GM21423 (cell line): ENCODE measurements around the gene BLVRA.

ENCODE experiments used
- ATAC-seq: cut with Tn5 transposase; IDR thresholded peaks from one replicate; pipeline ENCODE4 v1.9.1; 2021; ENCODE audit warnings: mild to moderate bottlenecking, moderate library complexity; ENCODE audit not compliant: unreplicated experiment

The BLVRA gene

GRCh38 chr7:43747328-43748105 lies 11.0 kb upstream of the BLVRA start:
- ATAC-seq = no peak

- no peak for ATAC-seq
Observed at GRCh38 chr7:43749383-43749940, 9.0 kb upstream of the BLVRA start.

- ATAC-seq = no peak
Observed at GRCh38 chr7:43750016-43750887, 8.2 kb upstream of the BLVRA start.

DNA sequence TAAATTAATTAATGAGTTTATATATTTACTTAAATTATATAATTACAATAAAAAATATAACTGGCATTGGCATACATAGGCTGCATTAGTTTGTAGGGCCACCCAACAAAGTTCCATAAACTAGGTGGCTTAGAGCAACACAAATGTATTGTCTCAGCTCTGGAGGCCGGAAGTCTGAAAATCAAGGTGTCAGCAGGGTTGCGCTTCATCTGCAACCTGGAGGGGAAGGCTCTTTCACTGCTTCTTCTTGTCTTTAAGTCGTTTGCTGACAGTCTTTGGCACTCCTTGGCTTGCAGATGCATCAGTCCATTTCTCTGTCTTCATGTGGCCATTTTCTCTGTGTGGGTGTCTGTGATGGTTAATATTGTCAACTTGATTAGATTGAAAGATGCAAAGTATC lies 6.1 kb upstream of the BLVRA start:
- ATAC-seq = no peak

- no peak for ATAC-seq
Observed at GRCh38 chr7:43753271-43753810, 5.1 kb upstream of the BLVRA start.

- ATAC-seq = no peak
Observed at GRCh38 chr7:43753843-43754242, 4.6 kb upstream of the BLVRA start.

DNA sequence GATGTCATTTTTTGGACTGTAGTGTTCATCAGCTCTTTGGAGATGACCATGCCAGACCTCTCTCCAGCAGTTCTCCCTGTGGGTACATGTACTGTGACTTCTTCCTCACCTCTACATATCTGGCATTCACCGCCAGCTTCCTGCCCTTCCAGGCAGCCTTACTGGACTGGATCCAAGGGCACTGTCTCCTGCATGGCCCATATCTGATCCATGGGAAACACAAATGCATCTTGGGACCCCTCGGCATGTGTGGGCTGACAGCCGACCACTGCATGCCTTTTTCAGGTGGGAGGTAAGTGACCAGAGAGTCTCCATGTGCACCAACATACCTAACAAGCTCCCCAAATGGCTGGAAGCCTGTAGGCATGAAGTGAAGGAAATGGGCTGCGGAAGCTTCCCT lies 3.9 kb upstream of the BLVRA start:
- ATAC-seq = no peak

DNA sequence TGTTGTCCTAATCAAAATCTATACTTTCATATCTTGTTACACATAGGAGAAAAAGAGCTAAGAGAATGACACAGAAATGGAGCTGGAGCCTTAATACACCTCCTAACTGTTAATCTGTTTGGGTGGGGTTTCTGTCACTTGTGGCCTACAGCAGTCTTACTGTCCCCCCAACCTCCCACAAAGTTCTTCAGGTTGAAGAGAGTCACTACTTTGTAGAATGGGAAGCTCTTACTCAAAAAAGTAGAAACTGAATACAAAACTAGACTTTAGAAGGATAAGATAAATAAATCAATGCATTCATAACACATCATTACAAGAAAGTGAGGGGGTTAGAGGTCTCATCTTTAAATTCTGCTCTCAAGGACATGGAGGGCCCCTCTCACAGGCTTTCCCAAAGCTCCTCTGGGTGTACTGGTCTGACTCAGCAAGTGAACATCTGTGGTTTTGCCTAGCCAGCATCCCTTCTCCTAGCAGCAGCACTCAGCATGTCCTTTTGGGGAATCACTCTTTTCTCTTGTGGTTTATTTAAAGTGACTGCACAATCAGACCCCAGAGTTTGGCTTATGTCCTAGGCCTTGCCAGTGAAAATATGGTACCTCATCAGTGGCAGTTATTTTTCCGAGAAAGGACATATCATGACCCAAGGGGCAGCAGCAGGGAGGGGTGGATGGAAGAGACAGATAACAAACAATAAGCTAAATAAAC lies 2.0 kb upstream of the BLVRA start:
- ATAC-seq = no peak

- no peak for ATAC-seq
Observed at GRCh38 chr7:43757073-43757720, 1.3 kb upstream of the BLVRA start.

GRCh38 chr7:43758822-43759683 lies 573 bp downstream of the BLVRA start:
- ATAC-seq = peak; percentile 55

GRCh38 chr7:43760861-43761260 lies 2.4 kb downstream of the BLVRA start:
- ATAC-seq = no peak

DNA sequence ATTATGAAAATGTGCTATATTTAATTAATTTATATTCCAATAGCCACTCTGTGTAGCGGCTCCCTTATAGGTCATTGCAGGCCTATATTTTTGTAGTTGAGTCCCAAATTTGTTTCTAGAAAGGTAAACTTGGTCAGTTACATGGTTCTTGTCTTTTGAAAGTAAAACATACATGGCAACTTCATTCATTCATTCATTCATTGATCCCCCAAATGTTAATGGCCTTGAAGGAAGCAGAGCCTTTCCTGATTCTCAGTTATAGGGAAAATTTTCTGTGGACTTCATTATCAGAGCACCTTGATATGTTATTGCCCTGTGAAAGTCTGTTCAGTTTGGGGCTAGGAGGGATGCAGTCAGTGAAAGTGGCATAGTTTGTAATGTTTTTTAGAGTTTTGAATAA lies 2.9 kb downstream of the BLVRA start:
- ATAC-seq = no peak

- ATAC-seq = no peak
Observed at GRCh38 chr7:43761938-43762692, 3.6 kb downstream of the BLVRA start.

DNA sequence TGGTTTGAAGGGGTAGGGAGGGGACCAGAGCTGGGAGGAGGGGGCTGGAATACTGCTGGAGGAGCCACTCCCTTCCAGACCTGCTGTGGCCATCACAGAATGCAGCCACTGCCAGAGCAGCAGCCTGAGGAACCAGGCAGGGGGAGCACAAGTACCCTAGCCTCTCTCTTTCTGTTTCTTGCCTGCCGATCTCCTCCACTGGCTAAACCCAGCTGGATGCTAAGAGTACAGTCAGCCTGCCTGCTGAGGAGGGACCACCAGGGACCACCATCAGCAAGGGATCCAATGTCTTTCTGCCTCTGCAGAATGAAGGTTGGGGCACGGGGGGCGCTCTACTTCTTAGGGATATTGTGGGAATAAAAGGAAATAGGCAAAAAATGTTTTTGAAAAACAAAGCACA lies 4.7 kb downstream of the BLVRA start:
- ATAC-seq = no peak

- ATAC-seq = no peak
Observed at GRCh38 chr7:43764039-43764761, 5.7 kb downstream of the BLVRA start.

DNA sequence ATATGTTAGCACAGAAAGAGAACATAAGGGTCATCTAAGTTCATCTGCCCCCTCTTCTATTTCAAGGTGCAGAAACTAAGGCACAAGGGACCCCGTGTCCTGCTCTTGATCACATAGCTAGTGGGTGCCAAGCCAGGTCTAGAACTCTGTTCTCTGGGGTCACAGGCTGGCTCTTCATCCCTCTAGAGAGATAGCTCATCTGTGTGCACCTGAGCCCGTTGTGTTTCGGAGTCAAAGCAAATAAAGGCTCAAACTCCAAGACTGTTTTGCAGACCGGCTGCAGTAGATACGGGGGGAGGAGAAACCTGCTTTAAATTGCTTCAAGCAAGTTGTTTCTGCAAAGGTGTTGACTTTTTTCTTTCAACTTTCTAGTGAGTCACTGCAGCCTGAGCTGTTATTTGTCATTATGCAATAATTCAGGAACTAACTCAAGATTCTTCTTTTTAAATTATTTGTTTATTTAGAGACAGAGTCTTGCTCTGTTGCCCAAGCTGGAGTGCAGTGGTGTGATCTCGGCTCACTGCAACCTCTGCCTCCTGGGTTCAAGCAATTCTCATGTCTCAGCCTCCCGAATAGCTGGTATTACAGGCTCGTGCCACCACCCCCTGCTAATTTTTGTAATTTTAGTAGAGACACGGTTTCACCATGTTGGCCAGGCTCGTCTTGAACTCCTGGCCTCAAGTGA lies 6.5 kb downstream of the BLVRA start:
- no peak for ATAC-seq

GRCh38 chr7:43766564-43766963 lies 8.1 kb downstream of the BLVRA start:
- no peak for ATAC-seq

DNA sequence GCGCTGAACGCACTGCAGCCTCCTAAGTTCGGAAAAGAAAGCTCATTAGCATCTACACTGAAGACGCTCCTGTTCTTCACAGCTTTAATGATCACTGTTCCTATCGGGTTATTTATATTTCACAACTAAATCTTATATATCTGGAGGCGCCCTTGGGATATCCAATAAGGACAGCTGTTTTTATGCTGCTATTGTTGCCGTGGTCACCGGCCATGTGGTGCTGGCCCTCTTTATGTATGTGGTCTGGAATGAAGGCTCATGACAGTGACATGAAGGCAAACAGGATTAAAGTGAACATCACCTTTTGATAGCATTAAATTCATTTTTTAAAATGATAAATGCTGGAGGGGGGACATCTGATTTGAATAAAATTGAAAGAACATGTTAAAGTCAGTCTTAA lies 8.8 kb downstream of the BLVRA start:
- ATAC-seq = no peak
